PC-9 (cell line): ENCODE results near the gene TRIM58. TPM values are rescaled to one million over a fixed set of nuclear protein-coding genes. Genes with fewer than 3 reads are reported as not detected.

Source experiments
- BruUV-seq: library from RNA; stranded (reverse); fragments of 400-500 nt; replicated peaks from 2 replicates; lab custom pipeline; 2021; lab: Mats Ljungman, UMichigan
- CTCF ChIA-PET: fragments of 300-600 bp; sonication (Branson Sonifier 250); formaldehyde crosslinking; loops from one replicate; lab custom pipeline; 2022; ENCODE audit warnings: antibody characterized with exemption; lab: Charles Lee
- POLR2A ChIA-PET: fragments of 300-600 bp; sonication (Branson Sonifier 250); formaldehyde crosslinking; loops from one replicate; lab custom pipeline; 2022; ENCODE audit warnings: antibody characterized with exemption; ENCODE audit not compliant: unreplicated experiment; lab: Charles Lee
- DNase-seq, 2 experiments: peaks; one replicate each; pipeline versions ENCODE4 v3.0.0 to v3.0.0-alpha.2; 2015 to 2022; ENCODE audit warnings: mixed read lengths in 1 of 2
- H2AFZ ChIP-seq: fragments of 200-600 bp; sonication (generic); 2 replicates; pipeline ENCODE4 v1.8.1; 2017; ENCODE audit warnings: antibody characterized with exemption
- H3F3A ChIP-seq: fragments of 200-600 bp; sonication (generic); 2 replicates; pipeline ENCODE4 v1.8.1; 2017; ENCODE audit warnings: antibody characterized with exemption, mild to moderate bottlenecking, low read depth; ENCODE audit not compliant: insufficient read depth
- H3K27ac ChIP-seq: fragments of 200-600 bp; sonication (generic); 2 replicates; pipeline ENCODE4 v1.6.1; 2016; ENCODE audit warnings: mixed run types
- H3K27me3 ChIP-seq: fragments of 200-600 bp; sonication (generic); 2 replicates; pipeline ENCODE4 v1.6.1; 2016; ENCODE audit warnings: low read depth, mixed run types; ENCODE audit not compliant: insufficient read depth
- H3K36me3 ChIP-seq: fragments of 200-600 bp; sonication (generic); 2 replicates; pipeline ENCODE4 v1.6.1; 2016; ENCODE audit warnings: low read depth, mixed run types
- H3K4me1 ChIP-seq: fragments of 200-600 bp; sonication (generic); replicated peaks from 2 replicates; pipeline ENCODE4 v1.6.1; 2016; ENCODE audit warnings: mixed run types; ENCODE audit not compliant: insufficient read depth
- H3K4me2 ChIP-seq: fragments of 200-600 bp; sonication (generic); 2 replicates; pipeline ENCODE4 v1.6.1; 2017; ENCODE audit warnings: mixed run types
- H3K4me3 ChIP-seq: fragments of 200-600 bp; sonication (generic); 2 replicates; pipeline ENCODE4 v1.6.1; 2016; ENCODE audit warnings: mixed run types
- H3K79me2 ChIP-seq: fragments of 200-600 bp; sonication (generic); 2 replicates; pipeline ENCODE4 v1.6.1; 2017; ENCODE audit warnings: low read depth, mixed run types
- H3K9me2 ChIP-seq: fragments of 200-600 bp; sonication (generic); 2 replicates; pipeline ENCODE4 v1.8.1; 2017; ENCODE audit warnings: mild to moderate bottlenecking; ENCODE audit not compliant: insufficient read depth
- H3K9me3 ChIP-seq: fragments of 200-600 bp; sonication (generic); 2 replicates; pipeline ENCODE4 v1.8.1; 2016; ENCODE audit warnings: low read depth; ENCODE audit not compliant: insufficient read depth
- H4K20me1 ChIP-seq: fragments of 200-600 bp; sonication (generic); 2 replicates; pipeline ENCODE4 v1.8.1; 2017; ENCODE audit not compliant: insufficient read depth
- EZH2 ChIP-seq: fragments of 200-600 bp; sonication (generic); IDR thresholded peaks from 2 replicates; pipeline ENCODE4 v1.8.0; 2017; ENCODE audit warnings: antibody characterized with exemption, low read depth
- intact Hi-C: fragments of 100-400 bp; cut with micrococcal nuclease; formaldehyde crosslinking; loops from one replicate; pipeline ENCODE4 v1.10.0; 2022; ENCODE audit not compliant: unreplicated experiment
- total RNA-seq: library from RNA; stranded (reverse); gene quantifications from 2 replicates; pipeline ENCODE4 v1.2.3, GENCODE V29; 2021
- TF ChIP-seq, protein P1 (sequence below): fragments of 200-600 bp; sonication (generic); conservative IDR thresholded peaks from 2 replicates; pipeline ENCODE4 v1.6.1; 2017; ENCODE audit warnings: mixed run types, antibody characterized with exemption, mild to moderate bottlenecking, moderate library complexity

Gene TRIM58
- total RNA-seq, 1 experiment from 2014 or later = not detected

DNA sequence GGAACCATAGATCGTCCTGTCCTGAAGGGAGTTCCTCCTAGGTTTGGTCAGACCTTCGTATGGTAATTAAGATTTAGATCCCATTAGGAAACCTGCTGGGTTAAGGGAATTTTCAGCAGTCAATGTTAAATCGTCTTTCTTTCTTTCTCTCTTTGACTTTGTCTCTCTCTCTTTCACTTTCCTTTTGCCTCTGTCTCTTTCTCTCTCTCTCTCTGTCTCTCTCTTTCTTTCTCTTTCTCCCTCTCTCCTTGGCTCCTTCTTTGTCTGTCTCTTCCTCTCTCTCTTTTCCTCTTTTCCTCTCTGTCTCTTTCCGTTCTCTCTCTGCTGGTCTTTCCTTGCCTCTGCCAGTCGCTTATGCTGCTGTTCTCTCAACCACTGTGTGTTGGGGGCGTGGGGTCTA lies 47.1 kb downstream of the TRIM58 start:
- no peaks in the 10 kb centered on the region for H3K27me3 ChIP-seq
- H3K4me1 ChIP-seq = no peaks in the 10 kb centered on the region
- H3K4me2 ChIP-seq = no peak overlapping the region
- H3K9me2 ChIP-seq = no peaks in the 10 kb centered on the region
- intact Hi-C loops = no loop called here
- no peak overlapping the region for H2AFZ ChIP-seq
- CTCF ChIA-PET = no interaction called here
- H3K79me2 ChIP-seq = no peaks in the 10 kb centered on the region
- POLR2A ChIA-PET = no interaction called here
- H3F3A ChIP-seq = no peaks in the 10 kb centered on the region
- H3K4me3 ChIP-seq = no peak overlapping the region
- H3K9me3 ChIP-seq = no peaks in the 10 kb centered on the region
- no peaks in the 10 kb centered on the region for H3K36me3 ChIP-seq
- H4K20me1 ChIP-seq = no peaks in the 10 kb centered on the region
- H3K27ac ChIP-seq = no peak overlapping the region
- TF ChIP-seq EZH2 = no peak
- TF ChIP-seq, protein P1, sequence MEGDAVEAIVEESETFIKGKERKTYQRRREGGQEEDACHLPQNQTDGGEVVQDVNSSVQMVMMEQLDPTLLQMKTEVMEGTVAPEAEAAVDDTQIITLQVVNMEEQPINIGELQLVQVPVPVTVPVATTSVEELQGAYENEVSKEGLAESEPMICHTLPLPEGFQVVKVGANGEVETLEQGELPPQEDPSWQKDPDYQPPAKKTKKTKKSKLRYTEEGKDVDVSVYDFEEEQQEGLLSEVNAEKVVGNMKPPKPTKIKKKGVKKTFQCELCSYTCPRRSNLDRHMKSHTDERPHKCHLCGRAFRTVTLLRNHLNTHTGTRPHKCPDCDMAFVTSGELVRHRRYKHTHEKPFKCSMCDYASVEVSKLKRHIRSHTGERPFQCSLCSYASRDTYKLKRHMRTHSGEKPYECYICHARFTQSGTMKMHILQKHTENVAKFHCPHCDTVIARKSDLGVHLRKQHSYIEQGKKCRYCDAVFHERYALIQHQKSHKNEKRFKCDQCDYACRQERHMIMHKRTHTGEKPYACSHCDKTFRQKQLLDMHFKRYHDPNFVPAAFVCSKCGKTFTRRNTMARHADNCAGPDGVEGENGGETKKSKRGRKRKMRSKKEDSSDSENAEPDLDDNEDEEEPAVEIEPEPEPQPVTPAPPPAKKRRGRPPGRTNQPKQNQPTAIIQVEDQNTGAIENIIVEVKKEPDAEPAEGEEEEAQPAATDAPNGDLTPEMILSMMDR = no peak
- DNase-seq = no peak
- no TSS peak for BruUV-seq

DNA sequence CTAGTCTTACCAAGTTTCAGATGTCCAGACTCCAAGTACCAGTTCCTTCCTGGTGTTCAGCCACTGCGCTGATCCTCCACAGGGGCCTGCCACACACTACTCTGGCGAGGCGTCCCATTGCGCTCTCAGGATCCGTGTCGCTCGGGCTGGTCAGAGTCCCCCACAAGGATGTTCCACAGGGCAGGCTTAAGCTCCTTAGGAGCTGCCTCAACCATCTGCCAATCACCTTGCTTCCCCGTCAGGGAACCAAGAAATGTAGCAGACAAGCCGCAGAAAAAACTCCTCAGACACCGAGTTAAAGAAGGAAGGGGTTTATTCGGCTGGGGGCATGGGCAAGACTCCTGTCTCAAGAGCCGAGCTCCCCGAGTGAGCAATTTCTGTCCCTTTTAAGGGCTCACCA lies 48.2 kb downstream of the TRIM58 start:
- H3K27me3 ChIP-seq = no peaks in the 10 kb centered on the region
- CTCF ChIA-PET = no interaction called here
- BruUV-seq = no TSS peak
- H3K27ac ChIP-seq = no peak overlapping the region
- H2AFZ ChIP-seq = no peak overlapping the region
- DNase-seq = no peak
- POLR2A ChIA-PET = no interaction called here
- H3K36me3 ChIP-seq = no peaks in the 10 kb centered on the region
- H3K4me2 ChIP-seq = no peak overlapping the region
- H3K4me3 ChIP-seq = no peak overlapping the region
- H3K79me2 ChIP-seq = no peaks in the 10 kb centered on the region
- TF ChIP-seq, protein P1 = no peak
- TF ChIP-seq EZH2 = no peak
- H4K20me1 ChIP-seq = no peaks in the 10 kb centered on the region
- no peaks in the 10 kb centered on the region for H3K9me2 ChIP-seq
- H3K4me1 ChIP-seq = no peaks in the 10 kb centered on the region
- intact Hi-C loops = no loop called here
- no peaks in the 10 kb centered on the region for H3F3A ChIP-seq
- no peaks in the 10 kb centered on the region for H3K9me3 ChIP-seq

DNA sequence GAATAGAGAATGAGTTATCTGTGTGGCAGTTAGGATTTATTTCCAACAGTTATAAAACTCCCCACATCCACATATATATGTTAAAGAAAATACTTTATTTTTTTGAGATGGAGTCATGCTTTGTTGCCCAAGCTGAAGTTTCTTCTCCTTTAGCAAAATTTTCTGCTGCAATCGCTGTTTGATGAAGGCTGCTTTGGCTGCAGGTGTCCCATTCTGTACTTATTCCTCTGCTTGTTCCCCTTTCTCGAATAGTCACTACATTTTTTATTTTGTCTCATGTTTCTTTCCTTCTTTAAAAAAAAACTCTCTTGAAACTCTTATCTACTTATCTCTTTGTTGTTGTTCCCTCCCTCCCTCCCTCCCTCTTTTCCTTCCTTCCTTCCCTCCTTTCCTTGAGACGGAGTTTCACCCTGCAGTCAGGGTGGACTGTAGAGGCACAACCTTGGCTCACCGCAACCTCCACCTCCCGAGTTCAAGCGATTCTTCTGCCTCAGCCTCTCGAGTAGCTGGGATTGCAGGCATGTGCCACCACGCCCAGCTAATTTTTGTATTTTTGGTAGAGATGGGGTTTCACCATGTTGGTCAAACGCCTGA lies 49.0 kb downstream of the TRIM58 start:
- ChIA-PET POLR2A (no interaction called here), CTCF (no interaction called here)
- no peaks in the 10 kb centered on the region for H3K27me3 ChIP-seq
- H3K9me3 ChIP-seq = no peaks in the 10 kb centered on the region
- no peaks in the 10 kb centered on the region for H4K20me1 ChIP-seq
- H2AFZ ChIP-seq = no peak overlapping the region
- no peak overlapping the region for H3K27ac ChIP-seq
- no peaks in the 10 kb centered on the region for H3K79me2 ChIP-seq
- H3K36me3 ChIP-seq = no peaks in the 10 kb centered on the region
- no TSS peak for BruUV-seq
- no peaks in the 10 kb centered on the region for H3F3A ChIP-seq
- H3K4me1 ChIP-seq = no peaks in the 10 kb centered on the region
- intact Hi-C loops = no loop called here
- TF ChIP-seq, protein P1 = no peak
- TF ChIP-seq EZH2 = no peak
- DNase-seq = no peak
- H3K4me2 ChIP-seq = no peak overlapping the region
- H3K9me2 ChIP-seq = no peaks in the 10 kb centered on the region
- no peak overlapping the region for H3K4me3 ChIP-seq
